Measurements from ENCODE around the gene CDCP2.

GRCh38 chr1:54142146-54142900 lies 10.5 kb downstream of the CDCP2 start:
- TF ChIP-seq POLR2A (IDR thresholded peaks at IDR 0.05) (no peak), CTCF (IDR thresholded peaks at IDR 0.05) (no peak)
